K562 (cell line): ENCODE results near the gene FBLN7.

Source experiments
- EP300 ChIP-seq: IDR thresholded peaks from 2 replicates; pipeline ENCODE4 v1.6.1; 2012; ENCODE audit warnings: low read length, improper control_type of control experiment
- EZH2 ChIP-seq: IDR thresholded peaks from 2 replicates; pipeline ENCODE4 v1.6.1; 2012; ENCODE audit warnings: low read depth, mild to moderate bottlenecking, inconsistent platforms, low read length, borderline replicate concordance
- GMEB1 ChIP-seq: fragments of 250-450 bp; sonication (Bioruptor Pico); IDR thresholded peaks from 2 replicates; pipeline ENCODE4 v1.4.0; 2020; ENCODE audit warnings: mild to moderate bottlenecking
- JUND ChIP-seq, 2 experiments: IDR thresholded peaks; 2 replicates in 1 of 2; 3 replicates in 1 of 2; pipeline ENCODE4 v1.6.1; 2011; ENCODE audit warnings: borderline replicate concordance in 2 of 2, low read depth in 2 of 2, low read length in 2 of 2, improper control_type of control experiment in 1 of 2, missing biosample characterization in 1 of 2, missing genetic modification characterization in 1 of 2, missing genetic modification reagents in 1 of 2
- MAZ ChIP-seq, 2 experiments: fragments of 450-650 bp in 1 of 2; sonication (generic) in 1 of 2; formaldehyde crosslinking; IDR thresholded peaks in 1 of 2; conservative IDR thresholded peaks in 1 of 2; 2 replicates each; pipeline versions ENCODE4 v1.4.0 to v1.5.0; 2020; ENCODE audit warnings: mild to moderate bottlenecking in 1 of 2, missing genetic modification reagents in 1 of 2
- MTA3 ChIP-seq: fragments of 450-650 bp; formaldehyde crosslinking; IDR thresholded peaks from 2 replicates; pipeline ENCODE4 v1.6.1; 2017; ENCODE audit warnings: mild to moderate bottlenecking, borderline replicate concordance
- MXI1 ChIP-seq: IDR thresholded peaks from 2 replicates; pipeline ENCODE4 v1.6.1; 2011; ENCODE audit warnings: low read depth, mild to moderate bottlenecking, improper control_type of control experiment, low read length
- NFIC ChIP-seq: fragments of 450-650 bp; IDR thresholded peaks from 2 replicates; pipeline ENCODE4 v1.6.1; 2017; ENCODE audit warnings: mild to moderate bottlenecking, inconsistent platforms
- POLR2AphosphoS5 ChIP-seq: IDR thresholded peaks from 2 replicates; pipeline ENCODE4 v1.6.1; 2011; ENCODE audit warnings: mild to moderate bottlenecking, low read depth, low read length, moderate library complexity; ENCODE audit not compliant: control insufficient read depth, insufficient read depth
- ZNF699 ChIP-seq: fragments of 250-450 bp; sonication (Bioruptor Pico); IDR thresholded peaks from 2 replicates; pipeline ENCODE4 v1.8.0; 2021; ENCODE audit warnings: mild to moderate bottlenecking, moderate library complexity; ENCODE audit not compliant: insufficient replicate concordance
- TF ChIP-seq, protein P1 (sequence below), 3 experiments: IDR thresholded peaks in 2 of 3; conservative IDR thresholded peaks in 1 of 3; 2 replicates each; pipeline ENCODE4 v1.5.1; 2011 to 2012; ENCODE audit warnings: low read length in 3 of 3, mild to moderate bottlenecking in 3 of 3, control low read depth in 2 of 3, improper control_type of control experiment in 1 of 3, inconsistent platforms in 1 of 3, low read depth in 1 of 3, mixed read lengths in 1 of 3, moderate library complexity in 1 of 3; ENCODE audit not compliant: insufficient read depth in 2 of 3

DNA sequence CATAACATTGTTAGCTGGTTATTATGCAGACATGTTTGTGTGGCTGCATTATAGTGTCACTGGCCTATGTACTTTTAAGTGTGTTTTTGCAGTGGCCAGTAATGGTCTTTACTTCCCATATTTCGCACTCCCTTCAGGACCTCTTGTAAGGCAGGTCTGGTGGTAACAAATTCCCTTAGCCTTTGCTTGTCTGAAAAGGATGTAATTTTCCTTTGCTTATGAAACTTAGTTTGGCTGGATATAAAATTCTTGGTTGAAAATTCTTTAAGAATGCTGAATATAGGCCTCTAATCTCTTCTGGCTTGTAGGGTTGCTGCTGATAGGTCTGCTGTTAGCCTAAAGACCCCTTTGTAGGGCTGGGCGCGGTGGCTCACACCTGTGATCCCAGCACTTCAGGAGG is 82.0 kb downstream of the FBLN7 start:
- no peak for TF ChIP-seq GMEB1
- no peak for TF ChIP-seq POLR2AphosphoS5
- no peak for TF ChIP-seq MAZ (CRISPR knock-in tag; conservative IDR thresholded peaks at IDR 0.05 in 1 of 2, IDR thresholded peaks at IDR 0.05 in 1 of 2)
- TF ChIP-seq EP300, result no peak
- no peak for TF ChIP-seq NFIC
- no peak for TF ChIP-seq MXI1
- no peak for TF ChIP-seq ZNF699 (CRISPR knock-in tag)
- TF ChIP-seq, protein P1, sequence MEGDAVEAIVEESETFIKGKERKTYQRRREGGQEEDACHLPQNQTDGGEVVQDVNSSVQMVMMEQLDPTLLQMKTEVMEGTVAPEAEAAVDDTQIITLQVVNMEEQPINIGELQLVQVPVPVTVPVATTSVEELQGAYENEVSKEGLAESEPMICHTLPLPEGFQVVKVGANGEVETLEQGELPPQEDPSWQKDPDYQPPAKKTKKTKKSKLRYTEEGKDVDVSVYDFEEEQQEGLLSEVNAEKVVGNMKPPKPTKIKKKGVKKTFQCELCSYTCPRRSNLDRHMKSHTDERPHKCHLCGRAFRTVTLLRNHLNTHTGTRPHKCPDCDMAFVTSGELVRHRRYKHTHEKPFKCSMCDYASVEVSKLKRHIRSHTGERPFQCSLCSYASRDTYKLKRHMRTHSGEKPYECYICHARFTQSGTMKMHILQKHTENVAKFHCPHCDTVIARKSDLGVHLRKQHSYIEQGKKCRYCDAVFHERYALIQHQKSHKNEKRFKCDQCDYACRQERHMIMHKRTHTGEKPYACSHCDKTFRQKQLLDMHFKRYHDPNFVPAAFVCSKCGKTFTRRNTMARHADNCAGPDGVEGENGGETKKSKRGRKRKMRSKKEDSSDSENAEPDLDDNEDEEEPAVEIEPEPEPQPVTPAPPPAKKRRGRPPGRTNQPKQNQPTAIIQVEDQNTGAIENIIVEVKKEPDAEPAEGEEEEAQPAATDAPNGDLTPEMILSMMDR (IDR thresholded peaks at IDR 0.05 in 2 of 3, conservative IDR thresholded peaks at IDR 0.05 in 1 of 3; ENCODE audit: insufficient read depth in 2 of 3, low read depth in 1 of 3, low read length in 3 of 3), result no peak
- TF ChIP-seq MTA3, result no peak
- no peak for TF ChIP-seq JUND (IDR thresholded peaks at IDR 0.05; ENCODE audit: borderline replicate concordance, low read depth, low read length)
- no peak for TF ChIP-seq JUND (tag; IDR thresholded peaks at IDR 0.05; ENCODE audit: borderline replicate concordance, low read depth, low read length)
- no peak for TF ChIP-seq EZH2
